Left ventricle myocardium inferior (tissue), 1 donor: Measurements from ENCODE around the gene EEF1A2. TPM values are rescaled to one million over a fixed set of nuclear protein-coding genes. Genes with fewer than 3 reads are reported as not detected.

Source experiments
- DNase-seq: peaks from one replicate; pipeline ENCODE4 v3.0.0-alpha.2; 2020
- H3K27ac ChIP-seq: fragments of 200-600 bp; replicated peaks from 2 replicates; pipeline ENCODE4 v1.8.0; 2021
- H3K27me3 ChIP-seq: fragments of 200-600 bp; 2 replicates; pipeline ENCODE4 v1.8.0; 2021; ENCODE audit warnings: low read depth
- H3K36me3 ChIP-seq: fragments of 200-600 bp; 2 replicates; pipeline ENCODE4 v1.8.0; 2021
- H3K4me1 ChIP-seq: fragments of 200-600 bp; 2 replicates; pipeline ENCODE4 v1.8.0; 2021
- H3K4me3 ChIP-seq: fragments of 200-600 bp; 2 replicates; pipeline ENCODE4 v1.8.0; 2021; ENCODE audit warnings: mild to moderate bottlenecking, moderate library complexity
- H3K9me3 ChIP-seq: fragments of 200-600 bp; replicated peaks from 2 replicates; pipeline ENCODE4 v1.8.0; 2021
- CTCF ChIP-seq: fragments of 200-600 bp; IDR thresholded peaks from 2 replicates; pipeline ENCODE4 v1.8.0; 2021; ENCODE audit warnings: antibody characterized with exemption, mild to moderate bottlenecking, borderline replicate concordance
- intact Hi-C: fragments of 100-400 bp; cut with micrococcal nuclease; formaldehyde crosslinking; loops from one replicate; pipeline ENCODE4 v1.11.0; 2022
- total RNA-seq: library from RNA; stranded (reverse); fragmentation: NEBNext Ultra II Directional; extraction: Animal tissue kit (Norgen Biotek cat#: 25700); gene quantifications from one replicate; pipeline ENCODE4 v1.2.1, GENCODE V29; 2021
- donor health status: DM: no; HTN: yes; CAD: no; lungs with severe emphysema.

Gene EEF1A2
- total RNA-seq, 1 donor from 2014 or later = 1,286 TPM

- no peak overlapping the region for H3K4me3 ChIP-seq
- peaks cover 12% of the 10 kb centered on the region for H3K4me1 ChIP-seq
- no peak for TF ChIP-seq CTCF
- intact Hi-C loops = no loop called here
- no peak overlapping the region for H3K27ac ChIP-seq
- peaks cover 99% of the 10 kb centered on the region for H3K27me3 ChIP-seq
- no peaks in the 10 kb centered on the region for H3K9me3 ChIP-seq
- H3K36me3 ChIP-seq = no peaks in the 10 kb centered on the region
- no peak for DNase-seq
These were observed 31.4 kb downstream of the EEF1A2 start for GRCh38 chr20:63467294-63468083.

GRCh38 chr20:63466861-63467260 lies 32.0 kb downstream of the EEF1A2 start:
- intact Hi-C loops = no loop called here
- Histone ChIP-seq H3K4me1 (peaks cover 7% of the 10 kb centered on the region), H3K9me3 (no peaks in the 10 kb centered on the region), H3K27me3 (peaks cover 98% of the 10 kb centered on the region), H3K4me3 (no peak overlapping the region), H3K27ac (no peak overlapping the region), H3K36me3 (no peaks in the 10 kb centered on the region)
- no peak for TF ChIP-seq CTCF
- no peak for DNase-seq

- intact Hi-C loops = no loop called here
- Histone ChIP-seq H3K27me3 (peaks cover 98% of the 10 kb centered on the region), H3K9me3 (no peaks in the 10 kb centered on the region), H3K36me3 (no peaks in the 10 kb centered on the region), H3K4me1 (peaks cover 2% of the 10 kb centered on the region), H3K27ac (no peak overlapping the region), H3K4me3 (no peak overlapping the region)
- no peak for DNase-seq
- TF ChIP-seq CTCF = no peak
These were observed 32.5 kb downstream of the EEF1A2 start for GRCh38 chr20:63466250-63466825.

GRCh38 chr20:63465380-63466249 lies 33.3 kb downstream of the EEF1A2 start:
- no peak for DNase-seq
- intact Hi-C loops = no loop called here
- Histone ChIP-seq H3K36me3 (no peaks in the 10 kb centered on the region), H3K27ac (no peak overlapping the region), H3K4me1 (no peaks in the 10 kb centered on the region), H3K27me3 (peaks cover 98% of the 10 kb centered on the region), H3K4me3 (no peak overlapping the region), H3K9me3 (no peaks in the 10 kb centered on the region)
- no peak for TF ChIP-seq CTCF

GRCh38 chr20:63464289-63464635 lies 34.6 kb downstream of the EEF1A2 start:
- TF ChIP-seq CTCF = no peak
- Histone ChIP-seq H3K9me3 (no peaks in the 10 kb centered on the region), H3K27me3 (peaks cover 98% of the 10 kb centered on the region), H3K36me3 (no peaks in the 10 kb centered on the region), H3K4me3 (no peak overlapping the region), H3K27ac (no peak overlapping the region), H3K4me1 (no peaks in the 10 kb centered on the region)
- intact Hi-C loops = no loop called here
- DNase-seq = no peak
